ENCODE results near the gene ZNF48. TPM values are rescaled to one million over a fixed set of nuclear protein-coding genes. Genes with fewer than 3 reads are reported as not detected.

ZNF48 gene
- total RNA-seq, 1 experiment from 2014 or later = 57.3 TPM

DNA sequence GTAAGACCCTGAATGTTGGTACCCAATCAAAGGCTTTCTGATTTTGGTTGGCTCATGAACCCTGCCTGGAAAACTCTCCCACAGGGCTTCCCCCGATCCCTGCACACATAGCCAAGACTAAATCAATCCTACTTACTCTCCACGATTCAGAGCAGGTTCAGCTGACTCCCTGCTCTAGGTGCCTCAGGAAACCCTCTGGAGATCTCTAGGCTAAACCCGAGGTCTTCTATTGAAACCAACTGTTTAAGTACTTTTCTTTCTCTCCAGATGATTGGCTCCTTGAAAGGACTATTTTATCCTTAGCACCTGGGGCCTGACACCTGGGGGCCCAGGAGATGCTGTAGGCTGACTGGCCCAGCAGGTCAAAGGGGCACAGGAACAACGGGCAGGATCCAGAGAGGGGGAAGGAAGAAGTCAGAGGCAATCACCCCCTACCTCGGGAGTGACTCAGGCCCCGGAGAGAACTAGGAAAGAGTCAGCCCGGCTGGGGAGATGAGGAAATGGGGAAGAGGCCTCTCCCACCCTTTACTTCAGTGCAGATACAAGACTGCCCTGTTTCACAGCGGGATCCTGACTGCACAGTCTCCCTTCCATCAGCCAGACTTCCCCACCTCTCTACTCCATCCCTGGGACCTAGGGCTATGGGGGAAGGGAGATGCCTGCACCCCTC is 27.0 kb upstream of the ZNF48 start:
- Histone ChIP-seq H2BK20ac (ENCODE audit: low read depth, low read length, poor library complexity, severe bottlenecking) (no peak overlapping the region), H2AFZ (ENCODE audit: low read length) (no peak overlapping the region), H3K9ac (ENCODE audit: extremely low read depth, insufficient read length, low read length) (peak overlapping the region; percentile 34), H3K27ac (ENCODE audit: insufficient read length, low read depth, low read length) (no peak overlapping the region), H3K4me2 (ENCODE audit: insufficient read depth, insufficient read length, low read length) (peak overlapping the region; percentile 80), H3K79me1 (ENCODE audit: insufficient read depth, low read depth, low read length, poor library complexity, severe bottlenecking) (peaks cover 3% of the 10 kb centered on the region), H2BK12ac (ENCODE audit: insufficient read length, low read depth, low read length) (no peak overlapping the region), H4K20me1 (ENCODE audit: control insufficient read depth, insufficient read depth, insufficient read length) (no peaks in the 10 kb centered on the region), H3T11ph (ENCODE audit: low read length) (no peak overlapping the region), H2AK5ac (ENCODE audit: insufficient read length, low read length) (no peak overlapping the region), H3K9me3 (ENCODE audit: control insufficient read depth, low read depth, low read length) (no peaks in the 10 kb centered on the region), H3K79me2 (ENCODE audit: insufficient read depth, low read length) (no peaks in the 10 kb centered on the region; the same call in none of the 2 replicates), H2BK120ac (ENCODE audit: low read depth, low read length, poor library complexity, severe bottlenecking) (no peak overlapping the region), H3K23ac (ENCODE audit: insufficient read length, low read depth, low read length) (no peak overlapping the region), H3K18ac (ENCODE audit: insufficient read length, low read depth, low read length) (no peak overlapping the region), H4K91ac (ENCODE audit: insufficient read length, low read depth, low read length) (no peak overlapping the region), H3K4ac (ENCODE audit: low read depth, low read length) (no peak overlapping the region), H4K8ac (replicated peaks; ENCODE audit: insufficient read length, low read depth, low read length) (no peak overlapping the region), H3K56ac (ENCODE audit: insufficient read length, low read depth, low read length) (no peak overlapping the region), H3K14ac (ENCODE audit: insufficient read depth, low read length) (no peak overlapping the region), H4K5ac (ENCODE audit: insufficient read length, low read depth, low read length) (no peak overlapping the region), H2BK5ac (ENCODE audit: insufficient read length, low read length) (no peak overlapping the region), H3K23me2 (ENCODE audit: insufficient read length, low read depth, low read length, poor library complexity, severe bottlenecking) (peaks cover 10% of the 10 kb centered on the region), H3K27me3 (ENCODE audit: insufficient read depth, low read length) (no peaks in the 10 kb centered on the region), H2BK15ac (ENCODE audit: low read depth, low read length) (no peak overlapping the region), H3K4me1 (ENCODE audit: insufficient read depth, low read length) (peaks cover 6% of the 10 kb centered on the region)
- H3K36me3 Mint-ChIP-seq (ENCODE audit: insufficient read depth in 1 of 3, low read depth in 3 of 3) = peaks cover 6 to 19% (median 16%) of the 10 kb centered on the region in 3 experiments; a peak in 6 of 7 replicates
- no CpG with 5 or more reads among the region's 8 CpGs for WGBS (ENCODE audit: extremely low coverage, insufficient read length, low lambda C conversion rate)
- TF ChIP-seq, protein P1, sequence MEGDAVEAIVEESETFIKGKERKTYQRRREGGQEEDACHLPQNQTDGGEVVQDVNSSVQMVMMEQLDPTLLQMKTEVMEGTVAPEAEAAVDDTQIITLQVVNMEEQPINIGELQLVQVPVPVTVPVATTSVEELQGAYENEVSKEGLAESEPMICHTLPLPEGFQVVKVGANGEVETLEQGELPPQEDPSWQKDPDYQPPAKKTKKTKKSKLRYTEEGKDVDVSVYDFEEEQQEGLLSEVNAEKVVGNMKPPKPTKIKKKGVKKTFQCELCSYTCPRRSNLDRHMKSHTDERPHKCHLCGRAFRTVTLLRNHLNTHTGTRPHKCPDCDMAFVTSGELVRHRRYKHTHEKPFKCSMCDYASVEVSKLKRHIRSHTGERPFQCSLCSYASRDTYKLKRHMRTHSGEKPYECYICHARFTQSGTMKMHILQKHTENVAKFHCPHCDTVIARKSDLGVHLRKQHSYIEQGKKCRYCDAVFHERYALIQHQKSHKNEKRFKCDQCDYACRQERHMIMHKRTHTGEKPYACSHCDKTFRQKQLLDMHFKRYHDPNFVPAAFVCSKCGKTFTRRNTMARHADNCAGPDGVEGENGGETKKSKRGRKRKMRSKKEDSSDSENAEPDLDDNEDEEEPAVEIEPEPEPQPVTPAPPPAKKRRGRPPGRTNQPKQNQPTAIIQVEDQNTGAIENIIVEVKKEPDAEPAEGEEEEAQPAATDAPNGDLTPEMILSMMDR (conservative IDR thresholded peaks at IDR 0.05) = no peak
- DNase-seq = no peak
- H3K27ac Mint-ChIP-seq = peak overlapping the region in 1 of 3 experiments; percentile 33; a peak in 3 of 7 replicates
- H3K4me3 Mint-ChIP-seq = peak overlapping the region; percentile 75 to 84
- H3K4me1 Mint-ChIP-seq = peaks cover 32 to 34% of the 10 kb centered on the region in 2 experiments
- peaks cover 0 to 3% of the 10 kb centered on the region in 2 experiments; a peak in 3 of 5 replicates for H3K9me3 Mint-ChIP-seq
- peaks cover 2% of the 10 kb centered on the region; the same call in 1 of the 2 replicates for H3K27me3 Mint-ChIP-seq (ENCODE audit: low read depth)
